ENCODE measurements around the gene CDH4.

GRCh38 chr20:61812121-61812844, 560.2 kb downstream of the CDH4 start:
- TF ChIP-seq, protein P1, sequence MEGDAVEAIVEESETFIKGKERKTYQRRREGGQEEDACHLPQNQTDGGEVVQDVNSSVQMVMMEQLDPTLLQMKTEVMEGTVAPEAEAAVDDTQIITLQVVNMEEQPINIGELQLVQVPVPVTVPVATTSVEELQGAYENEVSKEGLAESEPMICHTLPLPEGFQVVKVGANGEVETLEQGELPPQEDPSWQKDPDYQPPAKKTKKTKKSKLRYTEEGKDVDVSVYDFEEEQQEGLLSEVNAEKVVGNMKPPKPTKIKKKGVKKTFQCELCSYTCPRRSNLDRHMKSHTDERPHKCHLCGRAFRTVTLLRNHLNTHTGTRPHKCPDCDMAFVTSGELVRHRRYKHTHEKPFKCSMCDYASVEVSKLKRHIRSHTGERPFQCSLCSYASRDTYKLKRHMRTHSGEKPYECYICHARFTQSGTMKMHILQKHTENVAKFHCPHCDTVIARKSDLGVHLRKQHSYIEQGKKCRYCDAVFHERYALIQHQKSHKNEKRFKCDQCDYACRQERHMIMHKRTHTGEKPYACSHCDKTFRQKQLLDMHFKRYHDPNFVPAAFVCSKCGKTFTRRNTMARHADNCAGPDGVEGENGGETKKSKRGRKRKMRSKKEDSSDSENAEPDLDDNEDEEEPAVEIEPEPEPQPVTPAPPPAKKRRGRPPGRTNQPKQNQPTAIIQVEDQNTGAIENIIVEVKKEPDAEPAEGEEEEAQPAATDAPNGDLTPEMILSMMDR (IDR thresholded peaks at IDR 0.05), result no peak
- no peak for TF ChIP-seq POLR2AphosphoS5 (IDR thresholded peaks at IDR 0.05)
- no peak for TF ChIP-seq POLR2A (IDR thresholded peaks at IDR 0.05)

Measured in prostate gland (tissue), 2 donors.